B cell (primary cell): ENCODE measurements around the gene SCNM1. TPM values are rescaled to one million over a fixed set of nuclear protein-coding genes. Genes with fewer than 3 reads are reported as not detected.

Experiments
- ATAC-seq: fragments of 200-7000 bp; cut with Tn5 transposase; one replicate; pipeline ENCODE4 v1.10.0; 2021; ENCODE audit warnings: low read depth, mild to moderate bottlenecking, moderate number of reproducible peaks, moderate library complexity
- CTCF ChIA-PET: fragments of 350-600 bp; sonication (Branson Sonifier 250); formaldehyde crosslinking; loops from one replicate; lab custom pipeline; 2021; ENCODE audit warnings: antibody characterized with exemption, inconsistent platforms; lab: Charles Lee
- POLR2A ChIA-PET: fragments of 350-600 bp; sonication (Branson Sonifier 250); formaldehyde crosslinking; loops from one replicate; lab custom pipeline; 2021; ENCODE audit warnings: antibody characterized with exemption; lab: Charles Lee
- DNase-seq: peaks from one replicate; pipeline ENCODE4 v3.0.0; 2013
- H2AFZ ChIP-seq: 2 replicates; pipeline ENCODE4 v1.6.1; 2012; ENCODE audit warnings: mild to moderate bottlenecking, low read depth, low read length; ENCODE audit not compliant: insufficient read depth, poor library complexity, severe bottlenecking
- H3K27ac ChIP-seq, 2 donors: 1 replicate in 1 of 2; 2 replicates in 1 of 2; pipeline ENCODE4 v1.5.1; 2012 to 2013; ENCODE audit warnings: low read length in 2 of 2, mild to moderate bottlenecking in 2 of 2, moderate library complexity in 1 of 2
- H3K27me3 ChIP-seq, 4 experiments: fragments of 200-600 bp in 1 of 4; sonication (generic) in 1 of 4; replicated peaks in 1 of 4; 1 replicate in 2 of 4; 2 replicates in 2 of 4; pipeline versions ENCODE4 v1.6.1 to v1.7.0; 2013 to 2016; ENCODE audit warnings: low read length in 3 of 4, mild to moderate bottlenecking in 2 of 4, mixed read lengths in 1 of 4, moderate library complexity in 1 of 4; ENCODE audit not compliant: insufficient read depth in 4 of 4, control insufficient read depth in 3 of 4; ENCODE audit errors: control extremely low read depth in 1 of 4
- H3K36me3 ChIP-seq, 2 experiments: replicated peaks in 1 of 2; 1 replicate in 1 of 2; 2 replicates in 1 of 2; pipeline versions ENCODE4 v1.6.1 to v1.7.1; 2013; ENCODE audit warnings: low read length in 1 of 2; ENCODE audit not compliant: insufficient read depth in 2 of 2, control insufficient read depth in 1 of 2; ENCODE audit errors: control extremely low read depth in 1 of 2, extremely low read depth in 1 of 2
- H3K4me1 ChIP-seq, 2 donors: fragments of 200-600 bp in 1 of 2; sonication (generic) in 1 of 2; 1 replicate in 1 of 2; 2 replicates in 1 of 2; pipeline versions ENCODE4 v1.5.1 to v1.6.1; 2013 to 2017; ENCODE audit warnings: low read length in 2 of 2; ENCODE audit not compliant: control insufficient read depth in 2 of 2, insufficient read depth in 2 of 2
- H3K4me2 ChIP-seq: replicated peaks from 2 replicates; pipeline ENCODE3; 2012; ENCODE audit warnings: mild to moderate bottlenecking, low read depth, low read length; ENCODE audit not compliant: poor library complexity, severe bottlenecking
- H3K4me3 ChIP-seq, 5 experiments: fragments of 200-600 bp in 1 of 5; sonication (generic) in 1 of 5; 1 replicate in 3 of 5; 2 replicates in 2 of 5; pipeline versions ENCODE4 v1.5.1 to v1.7.0; 2011 to 2016; ENCODE audit warnings: low read length in 4 of 5, mild to moderate bottlenecking in 4 of 5, low read depth in 2 of 5, control low read depth in 1 of 5, moderate library complexity in 1 of 5; ENCODE audit not compliant: insufficient read depth in 1 of 5; ENCODE audit errors: control extremely low read depth in 1 of 5, extremely low read depth in 1 of 5
- H3K79me2 ChIP-seq: fragments of 200-600 bp; sonication (generic); one replicate; pipeline ENCODE4 v1.6.0; 2016; ENCODE audit warnings: low read length; ENCODE audit not compliant: control insufficient read depth, insufficient read depth
- H3K9ac ChIP-seq: fragments of 200-600 bp; sonication (generic); 2 replicates; pipeline ENCODE4 v1.6.1; 2017; ENCODE audit warnings: mild to moderate bottlenecking, low read length, moderate library complexity
- H3K9me3 ChIP-seq, 3 donors: one replicate each; pipeline versions ENCODE4 v1.6.1 to v1.7.1; 2013; ENCODE audit warnings: low read length in 2 of 3; ENCODE audit not compliant: control insufficient read depth in 2 of 3, insufficient read depth in 1 of 3; ENCODE audit errors: control extremely low read depth in 1 of 3
- H4K20me1 ChIP-seq: 2 replicates; pipeline ENCODE4 v1.6.0; 2012; ENCODE audit warnings: mild to moderate bottlenecking, low read length; ENCODE audit not compliant: insufficient read depth, control insufficient read depth, poor library complexity, severe bottlenecking
- H3K27ac Mint-ChIP-seq: one replicate; pipeline ENCODE4 v1.8.0; 2021; ENCODE audit warnings: mixed read lengths
- H3K27me3 Mint-ChIP-seq: one replicate; pipeline ENCODE4 v1.8.0; 2021; ENCODE audit warnings: mixed read lengths
- H3K4me1 Mint-ChIP-seq: one replicate; pipeline ENCODE4 v1.8.0; 2021; ENCODE audit warnings: mixed read lengths
- H3K4me3 Mint-ChIP-seq: one replicate; pipeline ENCODE4 v1.8.0; 2021; ENCODE audit warnings: mixed read lengths
- H3K9me3 Mint-ChIP-seq: one replicate; pipeline ENCODE4 v1.8.0; 2022; ENCODE audit warnings: mixed read lengths; ENCODE audit not compliant: insufficient read depth
- CTCF ChIP-seq: fragments of 200-600 bp; IDR thresholded peaks from one replicate; pipeline ENCODE4 v1.8.0; 2022; ENCODE audit warnings: antibody characterized with exemption, mild to moderate bottlenecking
- EZH2 ChIP-seq: IDR thresholded peaks from 2 replicates; pipeline ENCODE4 v1.6.1; 2012; ENCODE audit warnings: borderline replicate concordance, low read depth, mild to moderate bottlenecking, moderate library complexity, low read length; ENCODE audit not compliant: insufficient read depth, poor library complexity, severe bottlenecking
- whole genome bisulfite sequencing: methylation state at CpG from one replicate; pipeline ENCODE4 v1.1.5; 2013; ENCODE audit warnings: missing lambda C conversion rate; ENCODE audit not compliant: insufficient coverage; 5-methylcytosine and 5-hydroxymethylcytosine counted together
- intact Hi-C: fragments of 100-400 bp; cut with micrococcal nuclease; formaldehyde crosslinking; loops from one replicate; pipeline ENCODE4 v1.10.0; 2022
- polyA plus RNA-seq: library from polyadenylated mRNA; depleted of rRNA; stranded (reverse); fragments of >200 nt; gene quantifications from 2 replicates; pipeline ENCODE4 v1.2.3, GENCODE V29; 2012
- total RNA-seq, 2 donors: library from RNA; stranded (reverse); fragments of 120-200 nt in 1 of 2; gene quantifications; 1 replicate in 1 of 2; 2 replicates in 1 of 2; pipeline versions ENCODE4 v1.2.3 to v1.2.4, GENCODE V29; 2013 to 2022

SCNM1 gene
- total and polyA plus RNA-seq, 2 donors (not counting 1 experiment from before 2014, with no cell fraction given): 46.5 to 53.6 TPM

- Histone ChIP-seq H4K20me1 (no peaks in the 10 kb centered on the region), H3K4me1 (peaks cover 15 to 19% of the 10 kb centered on the region in 2 donors), H3K4me3 (peak within 1 kb of the TSS; percentile 59 to 86 (median 84)), H3K27me3 (peaks cover 0 to 20% (median 8%) of the 10 kb centered on the region in 4 experiments), H3K79me2 (no peaks in the 10 kb centered on the region), H3K27ac (peak within 1 kb of the TSS in 1 of 2 donors; percentile 43), H2AFZ (peak within 1 kb of the TSS; percentile 99), H3K9me3 (peaks cover 0 to 8% (median 0%) of the 10 kb centered on the region in 3 donors), H3K4me2 (peak within 1 kb of the TSS; percentile 98), H3K36me3 (no peaks in the 10 kb centered on the region), H3K9ac (peak within 1 kb of the TSS; percentile 85)
- TF ChIP-seq CTCF (no peak), EZH2 (no peak)
- Mint-ChIP-seq H3K27ac (peak within 1 kb of the TSS; percentile 20), H3K27me3 (peaks cover 9% of the 10 kb centered on the region), H3K4me3 (peak within 1 kb of the TSS; percentile 94), H3K4me1 (peaks cover 23% of the 10 kb centered on the region), H3K9me3 (no peaks in the 10 kb centered on the region)
- under 1% methylated on average over 59 of the region's 61 CpGs for WGBS
- peak; percentile 86 for DNase-seq
- POLR2A ChIA-PET: no interaction called here
- intact Hi-C loops: loop anchor here (1.0 to 2.0 kb wide), 5 partner anchors 10 to 167 kb away; partner anchors contain the start of genes GABPB2, SCNM1 and TNFAIP8L2
- peak; percentile 100 for ATAC-seq
- CTCF ChIA-PET: interaction anchor here (1.2 to 2.2 kb wide), 3 partner anchors 11 to 76 kb away, joined by 3 to 12 read pairs (median 12); partner anchors contain the start of genes GABPB2 and TNFAIP8L2
Observed at GRCh38 chr1:151146412-151147131, 19.4 kb upstream of the SCNM1 start, which contains the start of gene SEMA6C. Gene SEMA6C, minus strand, starts transcription at chr1:151146631. Its CDS starts 4,010 bp downstream, at chr1:151142621.
